Neuronal stem cell (in vitro differentiated cells): ENCODE data around the gene DIP2C.

Source experiments
- DNase-seq: peaks from one replicate; pipeline ENCODE4 v3.0.0-alpha.2; 2013; ENCODE audit warnings: low spot score
- H2AFZ ChIP-seq: one replicate; pipeline ENCODE4 v1.6.1; 2013; ENCODE audit warnings: mild to moderate bottlenecking, low read length, inconsistent platforms
- H2AK5ac ChIP-seq: 2 replicates; pipeline ENCODE4 v1.6.1; 2013; ENCODE audit warnings: low read depth, mild to moderate bottlenecking, inconsistent platforms, low read length, moderate library complexity, mixed read lengths
- H2BK120ac ChIP-seq: 2 replicates; pipeline ENCODE4 v1.6.1; 2013; ENCODE audit warnings: low read depth, mild to moderate bottlenecking, inconsistent platforms, low read length, moderate library complexity, mixed read lengths
- H2BK12ac ChIP-seq: one replicate; pipeline ENCODE4 v1.6.1; 2013; ENCODE audit warnings: low read length, inconsistent platforms
- H2BK15ac ChIP-seq: 2 replicates; pipeline ENCODE4 v1.6.1; 2013; ENCODE audit warnings: mild to moderate bottlenecking, low read length, inconsistent platforms, mixed read lengths
- H2BK5ac ChIP-seq: one replicate; pipeline ENCODE4 v1.6.1; 2013; ENCODE audit warnings: inconsistent platforms, mild to moderate bottlenecking, low read length, moderate library complexity
- H3K14ac ChIP-seq: one replicate; pipeline ENCODE4 v1.6.1; 2013; ENCODE audit warnings: low read length, inconsistent platforms
- H3K18ac ChIP-seq: 2 replicates; pipeline ENCODE4 v1.6.1; 2013; ENCODE audit warnings: low read length, inconsistent platforms
- H3K23ac ChIP-seq: 2 replicates; pipeline ENCODE4 v1.6.1; 2013; ENCODE audit warnings: low read depth, mild to moderate bottlenecking, mixed read lengths, low read length, inconsistent platforms; ENCODE audit not compliant: poor library complexity
- H3K27ac ChIP-seq: replicated peaks from 3 replicates; pipeline ENCODE4 v1.5.1; 2013; ENCODE audit warnings: low read length, inconsistent platforms
- H3K27me3 ChIP-seq, 3 experiments: 2 replicates each; pipeline ENCODE4 v1.6.1; 2013; ENCODE audit warnings: low read length in 3 of 3, mild to moderate bottlenecking in 2 of 3, inconsistent platforms in 1 of 3, low read depth in 1 of 3, mixed read lengths in 1 of 3, moderate library complexity in 1 of 3; ENCODE audit not compliant: control insufficient read depth in 3 of 3, insufficient read depth in 3 of 3
- H3K36me3 ChIP-seq, 2 donors: replicated peaks in 1 of 2; 2 replicates each; pipeline ENCODE4 v1.6.1; 2013; ENCODE audit warnings: low read length in 2 of 2; ENCODE audit not compliant: control insufficient read depth in 2 of 2, insufficient read depth in 2 of 2
- H3K4ac ChIP-seq: 2 replicates; pipeline ENCODE4 v1.6.1; 2013; ENCODE audit warnings: inconsistent platforms, mild to moderate bottlenecking, low read length, moderate library complexity
- H3K4me1 ChIP-seq, 2 donors: 1 replicate in 1 of 2; 2 replicates in 1 of 2; pipeline ENCODE4 v1.6.1; 2013; ENCODE audit warnings: low read length in 2 of 2, low read depth in 1 of 2; ENCODE audit not compliant: control insufficient read depth in 2 of 2, insufficient read depth in 1 of 2
- H3K4me2 ChIP-seq: one replicate; pipeline ENCODE4 v1.6.1; 2013; ENCODE audit warnings: mild to moderate bottlenecking, low read length, inconsistent platforms; ENCODE audit not compliant: insufficient read depth, poor library complexity, severe bottlenecking
- H3K4me3 ChIP-seq, 2 donors: 2 replicates each; pipeline ENCODE4 v1.5.1; 2013; ENCODE audit warnings: low read length in 2 of 2, mild to moderate bottlenecking in 2 of 2, inconsistent platforms in 1 of 2, moderate library complexity in 1 of 2
- H3K79me1 ChIP-seq: one replicate; pipeline ENCODE4 v1.6.1; 2013; ENCODE audit warnings: low read depth, mild to moderate bottlenecking, inconsistent platforms, low read length, moderate library complexity
- H3K9ac ChIP-seq: one replicate; pipeline ENCODE4 v1.6.1; 2013; ENCODE audit warnings: mild to moderate bottlenecking, low read depth, low read length, inconsistent platforms; ENCODE audit not compliant: poor library complexity
- H3K9me3 ChIP-seq, 2 donors: replicated peaks in 1 of 2; 2 replicates each; pipeline versions ENCODE3 to v1.6.1; 2013; ENCODE audit warnings: low read length in 2 of 2, mild to moderate bottlenecking in 2 of 2, inconsistent platforms in 1 of 2, low read depth in 1 of 2, mixed read lengths in 1 of 2, moderate library complexity in 1 of 2; ENCODE audit not compliant: control insufficient read depth in 2 of 2, insufficient read depth in 1 of 2
- H4K8ac ChIP-seq: one replicate; pipeline ENCODE4 v1.6.1; 2013; ENCODE audit warnings: low read depth, mild to moderate bottlenecking, inconsistent platforms, low read length, moderate library complexity
- H4K91ac ChIP-seq: one replicate; pipeline ENCODE4 v1.6.1; 2013; ENCODE audit warnings: low read length, low read depth, mild to moderate bottlenecking, inconsistent platforms; ENCODE audit not compliant: poor library complexity
- WGBS, 2 donors: extraction: QIAGEN DNeasy Blood & Tissue Kit; methylation state at CpG; one replicate each; pipeline ENCODE4 v1.1.7; 2013; ENCODE audit warnings: missing lambda C conversion rate in 2 of 2, mixed read lengths in 1 of 2; ENCODE audit not compliant: insufficient read length in 2 of 2, insufficient replicate concordance in 1 of 2; ENCODE audit errors: extremely low coverage in 2 of 2; 5-methylcytosine and 5-hydroxymethylcytosine counted together

The DIP2C gene

DNA sequence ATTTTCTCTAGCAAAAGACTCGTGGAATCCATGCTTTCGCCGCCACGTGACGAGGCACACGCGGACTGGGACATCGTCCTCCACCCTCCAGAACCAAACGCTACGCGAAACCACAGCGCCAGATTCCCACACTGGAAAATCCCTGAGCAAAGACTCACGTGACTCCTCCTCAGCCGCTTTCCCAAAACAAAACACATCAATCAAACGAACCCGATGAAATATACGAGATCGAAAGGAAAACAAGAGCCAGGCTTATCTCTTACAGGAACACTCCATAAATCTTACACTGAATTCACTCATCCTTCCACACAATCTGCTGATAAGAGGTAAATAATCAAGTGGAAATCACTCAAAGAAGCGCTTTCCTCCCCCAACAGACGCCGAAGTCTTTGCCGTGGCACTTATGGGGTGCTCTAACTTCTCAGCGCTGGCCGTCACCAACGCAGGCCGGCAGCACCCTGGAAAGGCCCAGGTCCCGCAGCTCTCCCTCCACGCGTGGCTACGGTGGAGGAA is 23.8 kb downstream of the DIP2C start:
- H2BK120ac ChIP-seq, result no peak overlapping the region
- no peak overlapping the region for H3K4me2 ChIP-seq
- H2BK5ac ChIP-seq, result no peak overlapping the region
- no peak overlapping the region for H3K4ac ChIP-seq
- H4K91ac ChIP-seq, result no peak overlapping the region
- peaks cover 0 to 6% of the 10 kb centered on the region in 2 donors for H3K9me3 ChIP-seq
- H3K18ac ChIP-seq, result no peak overlapping the region
- H3K27ac ChIP-seq, result no peak overlapping the region
- no peak overlapping the region for H3K14ac ChIP-seq
- no peaks in the 10 kb centered on the region for H3K27me3 ChIP-seq
- DNase-seq, result no peak
- peaks cover 0 to 2% of the 10 kb centered on the region in 2 donors for H3K36me3 ChIP-seq
- peaks cover 16% of the 10 kb centered on the region for H3K79me1 ChIP-seq
- WGBS, 2 donors, result no CpG with 5 or more reads among the region's 30 CpGs
- H3K4me3 ChIP-seq, result no peak overlapping the region
- H2AFZ ChIP-seq, result no peak overlapping the region
- H2AK5ac ChIP-seq, result no peak overlapping the region
- peaks cover 25 to 34% of the 10 kb centered on the region in 2 donors for H3K4me1 ChIP-seq
- no peak overlapping the region for H3K9ac ChIP-seq
- no peak overlapping the region for H2BK12ac ChIP-seq
- no peak overlapping the region for H2BK15ac ChIP-seq
- no peak overlapping the region for H4K8ac ChIP-seq
- H3K23ac ChIP-seq, result no peak overlapping the region

DNA sequence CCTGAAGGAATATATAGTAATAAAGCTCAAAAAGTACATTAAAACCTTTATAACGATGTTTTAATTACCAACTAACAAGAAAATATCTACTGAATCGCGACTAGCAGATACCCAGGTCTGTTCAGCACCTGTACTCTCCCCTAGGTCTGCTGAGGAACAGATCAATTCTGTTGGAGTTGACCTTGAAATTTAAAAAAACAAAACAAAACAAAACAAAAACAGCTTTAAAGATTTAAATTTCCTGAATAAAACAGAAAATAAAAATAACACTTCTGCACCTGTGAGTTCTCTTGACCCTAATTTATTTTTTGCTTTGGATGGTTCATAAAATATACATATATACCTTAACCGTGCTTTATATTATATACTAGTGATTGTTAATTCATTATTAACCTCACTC is 24.6 kb downstream of the DIP2C start:
- WGBS, 2 donors, result no CpG with 5 or more reads among the region's 4 CpGs
- no peak overlapping the region for H3K23ac ChIP-seq
- H2BK120ac ChIP-seq, result no peak overlapping the region
- H3K27ac ChIP-seq, result no peak overlapping the region
- peaks cover 0 to 4% of the 10 kb centered on the region in 2 donors for H3K9me3 ChIP-seq
- no peak overlapping the region for H4K91ac ChIP-seq
- no peaks in the 10 kb centered on the region for H3K36me3 ChIP-seq
- no peak for DNase-seq
- no peak overlapping the region for H3K18ac ChIP-seq
- H2AK5ac ChIP-seq, result no peak overlapping the region
- no peak overlapping the region for H4K8ac ChIP-seq
- no peak overlapping the region for H3K4me3 ChIP-seq
- peaks cover 30 to 32% of the 10 kb centered on the region in 2 donors for H3K4me1 ChIP-seq
- no peaks in the 10 kb centered on the region for H3K27me3 ChIP-seq
- H3K79me1 ChIP-seq, result peaks cover 14% of the 10 kb centered on the region
- no peak overlapping the region for H2AFZ ChIP-seq
- H2BK15ac ChIP-seq, result no peak overlapping the region
- no peak overlapping the region for H3K14ac ChIP-seq
- H2BK12ac ChIP-seq, result no peak overlapping the region
- H3K9ac ChIP-seq, result no peak overlapping the region
- H3K4ac ChIP-seq, result no peak overlapping the region
- H3K4me2 ChIP-seq, result no peak overlapping the region
- H2BK5ac ChIP-seq, result no peak overlapping the region

DNA sequence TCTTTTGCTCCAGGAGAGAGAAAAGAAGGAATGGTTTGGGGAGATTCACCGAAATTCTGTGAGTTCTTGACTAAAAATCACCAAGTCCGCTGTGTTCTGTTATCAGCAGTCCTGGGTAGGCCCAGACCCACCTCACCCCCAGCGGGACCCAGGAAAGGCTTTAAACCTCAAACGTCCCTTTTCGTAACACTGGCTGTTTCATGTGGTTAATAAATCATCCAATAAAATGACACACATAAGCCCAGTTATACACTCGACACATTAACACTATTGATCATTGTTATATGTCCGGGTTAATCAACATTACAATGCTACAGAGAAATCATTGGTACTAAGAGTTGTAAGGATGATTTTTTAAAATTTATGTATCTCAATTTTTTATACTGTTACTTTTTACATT is 25.2 kb downstream of the DIP2C start:
- peaks cover 0 to 4% of the 10 kb centered on the region in 2 donors for H3K9me3 ChIP-seq
- no peak overlapping the region for H4K91ac ChIP-seq
- no peak overlapping the region for H2AFZ ChIP-seq
- H2AK5ac ChIP-seq, result no peak overlapping the region
- H3K23ac ChIP-seq, result no peak overlapping the region
- H3K14ac ChIP-seq, result no peak overlapping the region
- H3K27ac ChIP-seq, result no peak overlapping the region
- no peak overlapping the region for H2BK15ac ChIP-seq
- peaks cover 13% of the 10 kb centered on the region for H3K79me1 ChIP-seq
- H4K8ac ChIP-seq, result no peak overlapping the region
- WGBS, 2 donors, result no CpG with 5 or more reads among the region's 7 CpGs
- H2BK12ac ChIP-seq, result no peak overlapping the region
- H3K4me1 ChIP-seq, result peaks cover 32 to 36% of the 10 kb centered on the region in 2 donors
- no peak overlapping the region for H3K4me3 ChIP-seq
- DNase-seq, result no peak
- no peak overlapping the region for H3K4me2 ChIP-seq
- H3K4ac ChIP-seq, result no peak overlapping the region
- H3K9ac ChIP-seq, result no peak overlapping the region
- H3K27me3 ChIP-seq, result no peaks in the 10 kb centered on the region
- H2BK5ac ChIP-seq, result no peak overlapping the region
- H3K18ac ChIP-seq, result no peak overlapping the region
- no peak overlapping the region for H2BK120ac ChIP-seq
- no peaks in the 10 kb centered on the region for H3K36me3 ChIP-seq

DNA sequence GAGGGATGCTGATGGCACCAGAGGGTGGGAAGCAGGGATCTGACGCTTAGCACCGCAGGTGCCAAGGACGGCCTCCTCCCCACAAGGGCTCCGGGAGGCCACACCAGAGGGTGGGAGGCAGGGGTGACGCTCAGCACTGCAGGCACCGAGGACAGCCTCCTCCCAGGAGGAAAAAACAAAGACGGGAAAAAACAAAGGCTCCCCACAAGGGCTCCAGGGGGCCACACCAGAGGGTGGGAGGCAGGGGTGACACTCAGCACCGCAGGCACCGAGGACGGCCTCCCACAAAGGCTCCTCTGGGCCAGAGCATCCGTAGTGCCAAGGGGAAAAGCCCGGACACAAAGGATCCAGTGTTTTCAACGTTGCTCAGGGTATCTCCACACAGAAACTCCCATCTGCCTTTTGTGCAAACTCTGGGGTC is 25.6 kb downstream of the DIP2C start:
- Histone ChIP-seq H2BK5ac (no peak overlapping the region), H3K36me3 (no peaks in the 10 kb centered on the region), H3K4me3 (no peak overlapping the region), H3K4me1 (peaks cover 32 to 40% of the 10 kb centered on the region in 2 donors), H4K91ac (no peak overlapping the region), H3K4ac (no peak overlapping the region), H3K79me1 (peaks cover 17% of the 10 kb centered on the region), H2BK15ac (no peak overlapping the region), H2BK12ac (no peak overlapping the region), H3K27ac (no peak overlapping the region), H2AFZ (no peak overlapping the region), H2BK120ac (no peak overlapping the region), H2AK5ac (no peak overlapping the region), H3K4me2 (no peak overlapping the region), H3K18ac (peak overlapping the region; percentile 38), H4K8ac (no peak overlapping the region), H3K9ac (no peak overlapping the region), H3K14ac (no peak overlapping the region), H3K27me3 (no peaks in the 10 kb centered on the region), H3K23ac (no peak overlapping the region), H3K9me3 (peaks cover 0 to 4% of the 10 kb centered on the region in 2 donors)
- no CpG with 5 or more reads among the region's 13 CpGs for WGBS, 2 donors
- no peak for DNase-seq
